ENCODE measurements around the gene PPP1CA.

The PPP1CA gene

GRCh38 chr11:67372993-67373647 lies 28.5 kb downstream of the PPP1CA start, which contains the start of gene CLCF1:
CLCF1 (minus strand) TSS chr11:67373598; CDS start chr11:67373539, 59 bp downstream.
- peaks cover 25% of the 10 kb centered on the region for H3K27me3 ChIP-seq (ENCODE audit: control insufficient read depth, insufficient read depth, low read length)
- no peaks in the 10 kb centered on the region for H3K36me3 ChIP-seq (ENCODE audit: control insufficient read depth, insufficient read depth, low read length)
- no peak within 1 kb of the TSS for H3K27ac ChIP-seq (ENCODE audit: low read length)
- WGBS (ENCODE audit: insufficient coverage, insufficient read length) = no CpG with 5 or more reads among the region's 76 CpGs
- peaks cover 22% of the 10 kb centered on the region for H3K4me1 ChIP-seq (ENCODE audit: control insufficient read depth, insufficient read depth, low read length)
- no peak for DNase-seq (ENCODE audit: low read depth, low spot score)
- H3K4me3 ChIP-seq (ENCODE audit: low read length) = peak within 1 kb of the TSS; percentile 62; the same call in 1 of the 2 replicates
- H3K9me3 ChIP-seq (ENCODE audit: control insufficient read depth, insufficient read depth, low read length) = no peaks in the 10 kb centered on the region

DNA sequence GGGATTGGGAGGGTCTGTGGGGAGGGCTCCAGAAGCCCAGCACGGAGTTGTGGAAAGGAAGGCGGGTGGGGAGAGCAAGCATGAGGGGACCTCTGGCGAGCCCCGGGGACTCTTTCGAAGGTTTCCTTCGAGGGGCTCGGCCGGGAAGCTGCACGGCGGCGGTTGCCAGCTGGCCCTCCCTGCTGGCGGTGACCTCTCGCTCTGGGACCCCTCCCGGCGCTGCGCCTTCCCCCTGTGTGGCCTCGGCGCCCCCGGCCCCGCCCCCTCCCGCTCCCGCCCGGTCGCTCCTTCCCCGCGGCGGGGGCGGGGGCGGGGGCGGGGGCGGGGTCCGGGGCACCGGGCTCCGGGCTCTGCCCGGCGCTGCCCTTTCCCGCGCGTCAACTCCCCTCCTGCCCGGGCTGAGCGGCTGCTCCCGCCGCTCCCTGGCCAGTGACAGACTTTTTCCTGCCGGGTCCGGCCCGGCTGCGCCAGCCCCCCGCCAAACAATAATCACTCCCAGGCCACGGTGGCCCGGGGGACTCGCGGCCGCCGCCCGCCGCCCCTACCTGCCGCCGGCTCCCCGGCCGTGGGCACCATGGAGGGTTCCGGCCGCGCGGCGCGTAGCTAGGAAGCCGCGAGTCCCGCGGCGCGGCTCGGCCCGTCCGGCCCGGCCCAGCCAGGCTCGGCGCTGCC lies 29.2 kb downstream of the PPP1CA start:
- DNase-seq (ENCODE audit: low read depth, low spot score) = no peak
- H3K27ac ChIP-seq (ENCODE audit: low read length) = no peak overlapping the region
- H3K9me3 ChIP-seq (ENCODE audit: control insufficient read depth, insufficient read depth, low read length) = no peaks in the 10 kb centered on the region
- peaks cover 22% of the 10 kb centered on the region for H3K4me1 ChIP-seq (ENCODE audit: control insufficient read depth, insufficient read depth, low read length)
- no CpG with 5 or more reads among the region's 78 CpGs for WGBS (ENCODE audit: insufficient coverage, insufficient read length)
- peak overlapping the region; percentile 62; the same call in 1 of the 2 replicates for H3K4me3 ChIP-seq (ENCODE audit: low read length)
- no peaks in the 10 kb centered on the region for H3K36me3 ChIP-seq (ENCODE audit: control insufficient read depth, insufficient read depth, low read length)
- H3K27me3 ChIP-seq (ENCODE audit: control insufficient read depth, insufficient read depth, low read length) = peaks cover 25% of the 10 kb centered on the region

- no peaks in the 10 kb centered on the region for H3K9me3 ChIP-seq (ENCODE audit: control insufficient read depth, insufficient read depth, low read length)
- DNase-seq (ENCODE audit: low read depth, low spot score) = no peak
- no CpG with 5 or more reads among the region's 16 CpGs for WGBS (ENCODE audit: insufficient coverage, insufficient read length)
- H3K27ac ChIP-seq (ENCODE audit: low read length) = no peak overlapping the region
- peaks cover 22% of the 10 kb centered on the region for H3K4me1 ChIP-seq (ENCODE audit: control insufficient read depth, insufficient read depth, low read length)
- H3K36me3 ChIP-seq (ENCODE audit: control insufficient read depth, insufficient read depth, low read length) = no peaks in the 10 kb centered on the region
- peak overlapping the region; percentile 28; the same call in 1 of the 2 replicates for H3K4me3 ChIP-seq (ENCODE audit: low read length)
- H3K27me3 ChIP-seq (ENCODE audit: control insufficient read depth, insufficient read depth, low read length) = peaks cover 20% of the 10 kb centered on the region
Observed at GRCh38 chr11:67371911-67372320, 29.7 kb downstream of the PPP1CA start.

DNA sequence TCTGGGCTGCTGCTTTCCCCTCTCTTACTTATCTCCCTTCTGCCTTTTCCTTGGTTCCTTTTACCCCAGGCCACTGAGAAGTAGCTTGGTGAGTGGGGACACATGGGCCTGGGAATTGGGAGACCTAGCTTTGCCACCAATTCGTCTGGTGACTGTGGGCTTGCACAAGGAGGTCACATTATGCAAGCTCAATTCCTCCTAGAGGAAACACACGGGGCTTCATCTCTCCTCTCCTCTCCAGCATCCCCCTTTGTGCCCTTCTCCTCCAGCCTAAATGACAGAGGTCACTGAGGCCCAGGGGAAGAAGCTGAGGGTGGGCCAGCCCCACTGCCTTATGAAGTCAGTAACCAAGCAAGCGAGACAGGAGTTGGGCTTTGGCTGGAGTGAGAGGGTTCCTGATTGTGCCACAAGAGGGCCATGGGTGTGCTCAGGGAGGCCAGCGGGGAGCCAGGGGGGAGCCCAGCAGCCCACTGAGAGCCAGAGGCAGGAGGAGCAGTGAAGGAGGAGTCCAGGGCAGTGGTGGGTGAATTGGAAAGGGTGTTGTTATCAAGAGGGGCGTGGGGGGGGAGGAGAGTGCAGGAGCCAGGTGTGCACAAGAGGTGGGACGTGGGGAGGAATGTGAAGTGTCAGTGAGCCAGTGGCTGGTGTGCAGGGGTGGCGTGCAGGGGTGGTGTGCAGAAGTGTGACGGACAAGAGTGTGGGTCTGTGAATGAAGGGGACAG lies 30.3 kb downstream of the PPP1CA start:
- no peak for DNase-seq (ENCODE audit: low read depth, low spot score)
- no peaks in the 10 kb centered on the region for H3K36me3 ChIP-seq (ENCODE audit: control insufficient read depth, insufficient read depth, low read length)
- H3K4me1 ChIP-seq (ENCODE audit: control insufficient read depth, insufficient read depth, low read length) = peaks cover 22% of the 10 kb centered on the region
- H3K9me3 ChIP-seq (ENCODE audit: control insufficient read depth, insufficient read depth, low read length) = no peaks in the 10 kb centered on the region
- H3K4me3 ChIP-seq (ENCODE audit: low read length) = no peak overlapping the region; the same call in 1 of the 2 replicates
- WGBS (ENCODE audit: insufficient coverage, insufficient read length) = no CpG with 5 or more reads among the region's 8 CpGs
- H3K27ac ChIP-seq (ENCODE audit: low read length) = no peak overlapping the region
- peaks cover 17% of the 10 kb centered on the region; the same call in 1 of the 2 replicates for H3K27me3 ChIP-seq (ENCODE audit: control insufficient read depth, insufficient read depth, low read length)

DNA sequence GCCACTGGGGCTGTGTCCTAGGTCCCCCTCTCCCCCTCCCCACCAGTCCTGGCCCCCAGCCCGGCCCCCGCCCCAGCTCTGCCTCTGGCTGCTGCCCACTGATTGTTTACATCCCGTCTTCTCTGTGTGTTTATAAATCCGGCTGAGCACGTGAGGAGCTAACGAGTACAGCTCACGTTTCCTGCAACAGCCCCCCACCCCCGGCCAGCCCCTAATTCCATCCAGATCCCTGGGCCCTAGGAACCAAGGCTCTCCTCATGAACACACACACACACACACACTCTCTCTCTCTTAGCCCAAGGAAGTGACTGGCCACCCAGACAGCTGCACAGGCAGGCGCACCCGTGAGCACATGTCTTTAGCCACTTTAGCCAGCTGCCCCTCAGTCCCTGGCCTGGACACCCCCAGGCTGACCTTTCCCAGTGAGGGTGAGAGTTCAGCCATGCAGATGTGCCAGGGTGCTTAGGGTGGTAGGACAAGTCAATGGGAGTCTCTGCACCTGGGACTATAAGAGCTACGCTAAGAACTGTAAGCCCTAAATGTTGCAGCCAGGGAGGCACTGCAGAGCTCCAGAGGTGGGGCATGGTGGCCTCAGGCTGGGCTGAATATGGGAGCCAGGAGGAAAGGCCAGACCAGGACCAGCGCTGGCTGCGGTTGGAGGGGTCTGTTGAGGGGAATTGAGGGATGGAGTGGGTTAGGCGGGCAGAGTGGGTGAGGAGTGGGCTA lies 31.1 kb downstream of the PPP1CA start:
- Histone ChIP-seq H3K27me3 (ENCODE audit: control insufficient read depth, insufficient read depth, low read length) (peaks cover 14% of the 10 kb centered on the region; the same call in 1 of the 2 replicates), H3K4me3 (ENCODE audit: low read length) (no peak overlapping the region), H3K9me3 (ENCODE audit: control insufficient read depth, insufficient read depth, low read length) (no peaks in the 10 kb centered on the region), H3K36me3 (ENCODE audit: control insufficient read depth, insufficient read depth, low read length) (no peaks in the 10 kb centered on the region), H3K27ac (ENCODE audit: low read length) (no peak overlapping the region), H3K4me1 (ENCODE audit: control insufficient read depth, insufficient read depth, low read length) (peaks cover 21% of the 10 kb centered on the region)
- WGBS (ENCODE audit: insufficient coverage, insufficient read length) = no CpG with 5 or more reads among the region's 14 CpGs
- DNase-seq (ENCODE audit: low read depth, low spot score) = no peak

- no peaks in the 10 kb centered on the region for H3K9me3 ChIP-seq (ENCODE audit: control insufficient read depth, insufficient read depth, low read length)
- H3K27me3 ChIP-seq (ENCODE audit: control insufficient read depth, insufficient read depth, low read length) = peaks cover 13% of the 10 kb centered on the region; the same call in 1 of the 2 replicates
- WGBS (ENCODE audit: insufficient coverage, insufficient read length) = no CpG with 5 or more reads among the region's 12 CpGs
Observed at GRCh38 chr11:67369801-67370284, 31.8 kb downstream of the PPP1CA start.

DNA sequence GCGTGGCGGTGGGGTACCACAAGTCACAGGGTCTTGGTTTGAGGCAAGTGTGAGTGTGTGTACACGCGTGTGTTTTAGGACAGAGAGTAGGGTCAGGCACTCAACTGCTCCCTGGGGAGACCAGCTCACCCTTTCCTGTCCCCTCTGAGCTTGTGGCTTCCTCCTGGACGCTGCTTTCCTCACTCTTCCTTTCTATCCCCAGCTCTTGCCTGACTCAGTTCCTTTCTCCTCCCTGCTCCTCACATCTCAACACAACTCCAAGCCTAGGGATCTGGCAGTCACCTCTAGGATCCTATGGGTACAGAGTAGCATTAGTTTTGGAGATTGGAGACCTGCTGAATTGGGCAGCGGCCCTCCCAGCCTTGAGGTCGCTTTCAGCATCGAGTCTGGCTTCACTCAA lies 32.4 kb downstream of the PPP1CA start:
- Histone ChIP-seq H3K36me3 (ENCODE audit: control insufficient read depth, insufficient read depth, low read length) (no peaks in the 10 kb centered on the region), H3K4me1 (ENCODE audit: control insufficient read depth, insufficient read depth, low read length) (peaks cover 16% of the 10 kb centered on the region), H3K4me3 (ENCODE audit: low read length) (no peak overlapping the region), H3K27me3 (ENCODE audit: control insufficient read depth, insufficient read depth, low read length) (peaks cover 8% of the 10 kb centered on the region; the same call in 1 of the 2 replicates), H3K9me3 (ENCODE audit: control insufficient read depth, insufficient read depth, low read length) (no peaks in the 10 kb centered on the region), H3K27ac (ENCODE audit: low read length) (no peak overlapping the region)
- no peak for DNase-seq (ENCODE audit: low read depth, low spot score)
- WGBS (ENCODE audit: insufficient coverage, insufficient read length) = no CpG with 5 or more reads among the region's 8 CpGs

More at GRCh38 chr11:67369801-67370284, 31.8 kb downstream of the PPP1CA start:
- Histone ChIP-seq H3K4me1 (ENCODE audit: control insufficient read depth, insufficient read depth, low read length) (peaks cover 20% of the 10 kb centered on the region), H3K36me3 (ENCODE audit: control insufficient read depth, insufficient read depth, low read length) (no peaks in the 10 kb centered on the region), H3K4me3 (ENCODE audit: low read length) (no peak overlapping the region), H3K27ac (ENCODE audit: low read length) (no peak overlapping the region)
- DNase-seq (ENCODE audit: low read depth, low spot score) = no peak

GRCh38 chr11:67368621-67369020 lies 33.0 kb downstream of the PPP1CA start:
- 100% methylated on average over 1 of the region's 3 CpGs for WGBS (ENCODE audit: insufficient coverage, insufficient read length)

GRCh38 chr11:67367761-67368227 lies 33.9 kb downstream of the PPP1CA start:
- Histone ChIP-seq H3K36me3 (ENCODE audit: control insufficient read depth, insufficient read depth, low read length) (no peaks in the 10 kb centered on the region), H3K4me1 (ENCODE audit: control insufficient read depth, insufficient read depth, low read length) (peaks cover 16% of the 10 kb centered on the region), H3K4me3 (ENCODE audit: low read length) (no peak overlapping the region), H3K27me3 (ENCODE audit: control insufficient read depth, insufficient read depth, low read length) (peaks cover 8% of the 10 kb centered on the region; the same call in 1 of the 2 replicates), H3K9me3 (ENCODE audit: control insufficient read depth, insufficient read depth, low read length) (no peaks in the 10 kb centered on the region), H3K27ac (ENCODE audit: low read length) (no peak overlapping the region)
- no CpG with 5 or more reads among the region's 7 CpGs for whole genome bisulfite sequencing (ENCODE audit: insufficient coverage, insufficient read length)
- DNase-seq (ENCODE audit: low read depth, low spot score) = no peak

More at GRCh38 chr11:67368621-67369020, 33.0 kb downstream of the PPP1CA start:
- Histone ChIP-seq H3K27me3 (ENCODE audit: control insufficient read depth, insufficient read depth, low read length) (peaks cover 8% of the 10 kb centered on the region; the same call in 1 of the 2 replicates), H3K9me3 (ENCODE audit: control insufficient read depth, insufficient read depth, low read length) (no peaks in the 10 kb centered on the region), H3K36me3 (ENCODE audit: control insufficient read depth, insufficient read depth, low read length) (no peaks in the 10 kb centered on the region), H3K4me1 (ENCODE audit: control insufficient read depth, insufficient read depth, low read length) (peaks cover 16% of the 10 kb centered on the region), H3K27ac (ENCODE audit: low read length) (no peak overlapping the region), H3K4me3 (ENCODE audit: low read length) (no peak overlapping the region)
- no peak for DNase-seq (ENCODE audit: low read depth, low spot score)

All from iPS DF 6.9 (cell line).